Measurements from ENCODE around the gene BHLHA15.

The BHLHA15 gene

DNA sequence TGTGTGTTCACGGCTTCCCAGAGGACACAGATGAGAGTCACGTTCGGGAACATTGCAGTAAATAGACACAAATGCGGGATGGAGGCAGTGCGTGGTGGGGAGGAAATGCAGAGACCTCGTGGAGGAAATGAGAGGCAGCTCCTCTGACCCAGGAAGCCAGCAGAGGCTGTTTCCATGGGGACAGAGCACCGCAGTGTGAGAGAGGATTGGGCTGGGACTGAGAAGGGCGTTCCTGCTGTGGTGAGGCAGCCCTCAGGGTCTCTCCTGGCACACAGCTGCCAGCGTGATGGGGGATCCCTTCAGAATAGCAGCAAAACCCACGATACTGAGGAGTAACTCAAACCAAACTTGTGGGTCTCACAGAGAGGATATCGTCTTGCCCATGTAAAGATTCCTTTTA is 21.7 kb upstream of the BHLHA15 start:
- FAIRE-seq, result no peak

DNA sequence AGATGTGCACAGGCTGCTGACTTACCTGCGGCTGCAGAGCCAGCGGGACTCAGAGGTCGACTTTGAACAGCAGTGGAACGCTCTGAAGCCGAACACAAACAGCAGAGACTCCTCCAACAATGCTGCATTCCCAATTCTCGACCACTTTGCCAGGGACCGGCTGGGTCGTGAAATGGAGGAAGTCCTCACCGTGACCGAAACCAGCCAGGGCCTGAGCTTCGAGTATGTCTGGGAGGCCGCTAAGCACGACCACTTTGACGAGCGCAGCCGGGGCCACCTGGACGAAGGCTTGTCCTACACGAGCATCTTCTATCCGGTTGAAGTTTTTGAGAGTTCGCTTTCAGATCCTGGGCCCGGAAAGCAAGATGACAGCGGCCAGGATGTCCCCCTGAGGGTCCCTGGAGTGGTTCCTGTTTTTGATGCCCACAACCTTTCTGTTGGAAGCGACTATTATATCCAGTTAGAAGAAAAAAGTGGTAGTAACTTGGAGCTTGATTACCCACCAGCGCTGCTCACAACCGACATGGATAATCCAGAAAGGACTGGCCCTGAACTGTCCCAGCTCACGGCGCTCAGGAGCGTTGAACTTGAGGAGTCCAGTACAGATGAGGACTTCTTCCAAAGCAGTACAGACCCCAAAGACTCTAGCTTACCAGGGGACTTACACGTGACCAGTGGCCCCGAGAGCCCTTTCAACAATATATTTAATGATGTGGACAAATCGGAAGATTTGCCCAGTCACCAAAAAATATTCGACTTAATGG is 19.4 kb upstream of the BHLHA15 start:
- FAIRE-seq, result no peak

DNA sequence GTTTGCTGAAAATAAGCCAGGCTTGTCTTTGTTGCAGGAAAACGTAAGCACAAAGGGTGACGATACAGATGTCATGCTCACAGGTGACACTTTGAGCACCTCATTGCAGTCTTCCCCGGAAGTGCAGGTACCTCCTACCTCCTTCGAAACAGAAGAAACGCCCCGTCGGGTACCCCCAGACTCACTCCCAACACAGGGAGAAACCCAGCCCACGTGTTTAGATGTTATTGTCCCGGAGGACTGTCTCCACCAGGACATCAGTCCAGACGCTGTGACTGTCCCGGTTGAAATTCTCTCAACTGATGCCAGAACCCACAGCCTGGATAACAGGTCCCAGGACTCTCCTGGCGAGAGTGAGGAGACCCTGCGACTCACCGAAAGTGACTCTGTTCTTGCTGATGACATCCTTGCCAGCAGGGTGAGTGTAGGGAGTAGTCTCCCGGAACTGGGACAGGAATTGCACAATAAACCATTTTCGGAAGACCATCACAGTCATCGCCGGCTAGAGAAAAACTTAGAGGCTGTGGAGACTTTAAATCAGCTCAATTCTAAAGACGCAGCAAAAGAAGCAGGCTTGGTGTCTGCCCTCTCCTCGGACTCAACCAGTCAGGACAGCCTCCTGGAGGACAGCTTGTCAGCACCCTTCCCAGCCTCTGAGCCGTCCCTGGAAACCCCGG is 18.3 kb upstream of the BHLHA15 start:
- no peak for FAIRE-seq

DNA sequence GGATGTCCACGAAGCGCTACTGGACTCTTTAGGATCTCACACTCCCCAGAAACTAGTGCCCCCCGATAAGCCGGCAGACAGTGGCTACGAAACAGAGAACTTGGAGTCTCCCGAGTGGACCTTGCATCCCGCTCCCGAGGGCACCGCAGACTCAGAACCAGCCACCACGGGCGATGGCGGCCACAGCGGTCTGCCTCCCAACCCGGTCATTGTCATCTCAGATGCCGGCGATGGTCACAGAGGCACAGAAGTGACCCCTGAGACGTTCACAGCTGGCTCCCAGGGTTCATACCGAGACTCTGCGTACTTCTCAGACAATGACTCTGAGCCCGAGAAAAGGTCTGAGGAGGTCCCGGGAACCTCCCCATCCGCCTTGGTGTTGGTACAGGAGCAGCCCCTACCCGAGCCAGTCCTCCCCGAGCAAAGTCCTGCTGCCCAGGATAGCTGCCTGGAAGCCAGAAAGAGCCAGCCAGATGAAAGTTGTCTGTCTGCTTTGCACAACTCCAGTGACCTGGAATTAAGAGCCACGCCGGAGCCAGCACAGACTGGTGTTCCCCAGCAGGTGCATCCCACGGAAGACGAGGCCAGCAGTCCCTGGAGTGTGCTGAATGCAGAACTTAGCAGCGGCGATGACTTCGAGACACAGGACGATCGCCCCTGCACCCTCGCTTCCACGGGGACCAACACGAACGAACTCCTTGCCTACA is 17.6 kb upstream of the BHLHA15 start:
- FAIRE-seq, result no peak

DNA sequence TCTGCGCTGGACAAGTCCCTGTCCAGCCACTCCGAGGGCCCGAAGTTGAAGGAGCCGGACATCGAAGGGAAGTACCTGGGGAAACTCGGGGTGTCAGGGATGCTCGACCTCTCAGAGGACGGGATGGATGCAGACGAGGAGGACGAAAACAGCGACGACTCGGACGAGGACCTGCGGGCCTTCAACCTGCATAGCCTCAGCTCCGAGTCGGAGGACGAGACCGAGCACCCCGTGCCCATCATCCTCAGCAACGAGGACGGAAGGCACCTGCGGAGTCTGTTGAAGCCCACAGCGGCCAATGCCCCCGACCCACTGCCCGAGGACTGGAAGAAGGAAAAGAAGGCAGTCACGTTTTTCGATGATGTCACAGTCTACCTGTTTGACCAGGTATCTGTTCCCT is 17.1 kb upstream of the BHLHA15 start:
- FAIRE-seq, result no peak

DNA sequence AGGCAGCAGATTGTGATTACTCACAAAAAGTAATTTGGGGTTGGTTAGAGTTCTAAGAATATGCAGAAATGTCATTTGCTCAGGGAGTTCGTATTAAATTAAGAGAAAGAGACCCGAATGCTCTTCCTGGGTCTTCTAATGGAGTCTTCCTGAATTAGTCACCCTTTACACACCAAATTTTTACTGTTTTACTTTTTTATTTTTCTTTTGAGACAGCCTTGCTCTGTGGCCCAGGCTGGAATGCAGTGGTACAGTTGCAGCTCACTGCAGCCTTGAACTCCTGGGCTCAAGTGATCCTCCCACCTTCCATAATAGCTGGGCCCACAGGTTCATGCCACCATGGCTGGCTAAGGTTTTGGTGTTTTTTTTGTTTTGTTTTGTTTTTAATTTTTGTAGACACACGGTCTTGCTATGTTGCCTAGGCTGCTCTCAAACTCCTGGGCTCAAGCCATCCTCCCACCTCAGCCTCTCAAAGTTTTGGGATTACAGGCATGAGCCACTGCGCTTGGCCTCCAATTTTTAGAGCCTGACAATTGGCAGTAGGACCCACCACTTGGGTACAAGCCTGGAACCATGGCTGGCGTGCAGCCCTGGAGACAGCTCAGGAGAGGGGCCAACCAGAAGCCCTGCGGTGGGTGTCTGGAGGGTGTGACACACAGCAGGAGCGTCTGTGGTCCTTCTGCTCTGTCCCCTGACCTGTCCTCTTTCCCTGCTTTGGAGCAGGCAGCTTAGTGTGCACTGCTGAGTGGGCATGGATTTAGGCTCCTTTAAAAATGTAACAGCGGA is 16.4 kb upstream of the BHLHA15 start:
- FAIRE-seq, result no peak

DNA sequence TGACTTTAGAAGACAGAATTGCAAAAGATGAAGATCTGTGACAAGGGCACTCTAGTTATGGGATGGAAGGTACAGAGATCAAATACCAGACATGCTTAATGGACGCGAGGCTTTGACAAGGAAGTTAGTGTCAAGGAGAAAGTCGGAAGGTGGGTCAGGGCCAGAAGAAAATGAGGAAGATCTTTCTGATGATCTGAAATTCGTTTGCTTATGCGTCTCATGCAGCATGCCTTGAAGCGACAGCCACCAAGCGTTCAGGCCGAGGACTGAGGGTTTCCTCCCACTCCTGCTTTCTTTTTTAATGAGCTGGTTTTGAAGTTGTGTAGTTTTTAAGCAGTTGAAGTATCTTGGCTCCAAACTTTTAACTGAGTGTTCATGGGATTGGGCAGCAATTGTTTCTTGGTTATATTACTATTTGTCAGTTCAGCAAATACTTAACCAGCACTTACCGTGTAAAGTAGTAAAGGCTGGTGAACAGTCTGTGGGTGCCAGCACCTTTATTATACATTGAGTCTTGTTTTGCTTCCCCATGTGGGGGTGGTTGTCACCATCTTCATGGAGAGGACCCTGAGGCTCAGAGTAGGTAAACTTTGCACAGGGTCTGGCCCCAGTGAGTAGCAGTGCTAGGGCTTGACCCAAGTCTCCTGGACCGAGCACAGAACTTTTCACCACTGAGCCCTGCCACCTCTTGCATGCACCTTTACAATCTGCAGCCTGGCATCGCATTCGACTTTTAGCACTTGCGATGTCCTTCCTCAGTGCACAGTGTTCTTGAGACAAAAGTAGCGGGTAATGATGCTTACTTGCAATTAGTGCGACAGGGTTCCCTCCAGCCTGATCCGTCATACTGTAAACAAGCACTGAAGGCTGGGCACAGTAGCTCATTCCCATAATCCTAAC is 14.3 kb upstream of the BHLHA15 start:
- no peak for FAIRE-seq

DNA sequence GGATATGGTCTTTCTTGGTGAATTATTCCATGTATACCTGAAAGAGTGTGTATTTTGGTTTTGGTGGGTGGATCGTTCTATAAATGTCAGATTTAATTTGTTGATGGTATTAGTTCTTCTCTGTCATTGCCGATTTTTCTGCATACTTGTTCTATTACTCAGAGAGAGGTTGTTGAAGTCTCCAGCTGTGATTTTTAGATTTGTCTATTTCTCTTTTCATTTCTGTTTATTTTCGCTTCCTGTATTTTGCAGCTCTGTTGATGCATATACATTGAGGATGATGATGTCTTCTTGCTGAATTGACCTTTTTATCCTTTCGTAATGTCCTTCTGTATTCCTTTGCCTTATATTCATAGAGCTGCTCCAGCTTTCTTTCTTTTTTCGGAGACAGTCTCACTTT is 12.1 kb upstream of the BHLHA15 start:
- no peak for FAIRE-seq

DNA sequence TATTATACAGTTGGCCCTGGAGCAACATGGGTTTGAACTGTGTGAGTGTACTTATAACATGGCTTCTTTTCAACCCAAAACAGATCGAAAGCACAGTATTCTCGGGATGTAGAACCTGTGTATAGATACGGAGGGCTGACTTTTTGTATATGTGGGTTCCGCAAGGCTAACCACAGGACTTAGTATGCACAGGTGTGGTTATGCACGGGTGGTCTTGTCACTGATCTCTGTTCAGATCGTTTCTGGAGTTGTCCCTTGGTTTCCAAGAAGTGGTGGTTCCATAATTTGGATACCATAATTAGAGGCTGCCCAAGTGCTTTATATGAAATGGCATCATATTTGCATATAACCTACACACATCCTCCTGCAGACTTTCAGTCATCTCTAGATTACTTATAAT is 10.9 kb upstream of the BHLHA15 start:
- FAIRE-seq, result no peak

DNA sequence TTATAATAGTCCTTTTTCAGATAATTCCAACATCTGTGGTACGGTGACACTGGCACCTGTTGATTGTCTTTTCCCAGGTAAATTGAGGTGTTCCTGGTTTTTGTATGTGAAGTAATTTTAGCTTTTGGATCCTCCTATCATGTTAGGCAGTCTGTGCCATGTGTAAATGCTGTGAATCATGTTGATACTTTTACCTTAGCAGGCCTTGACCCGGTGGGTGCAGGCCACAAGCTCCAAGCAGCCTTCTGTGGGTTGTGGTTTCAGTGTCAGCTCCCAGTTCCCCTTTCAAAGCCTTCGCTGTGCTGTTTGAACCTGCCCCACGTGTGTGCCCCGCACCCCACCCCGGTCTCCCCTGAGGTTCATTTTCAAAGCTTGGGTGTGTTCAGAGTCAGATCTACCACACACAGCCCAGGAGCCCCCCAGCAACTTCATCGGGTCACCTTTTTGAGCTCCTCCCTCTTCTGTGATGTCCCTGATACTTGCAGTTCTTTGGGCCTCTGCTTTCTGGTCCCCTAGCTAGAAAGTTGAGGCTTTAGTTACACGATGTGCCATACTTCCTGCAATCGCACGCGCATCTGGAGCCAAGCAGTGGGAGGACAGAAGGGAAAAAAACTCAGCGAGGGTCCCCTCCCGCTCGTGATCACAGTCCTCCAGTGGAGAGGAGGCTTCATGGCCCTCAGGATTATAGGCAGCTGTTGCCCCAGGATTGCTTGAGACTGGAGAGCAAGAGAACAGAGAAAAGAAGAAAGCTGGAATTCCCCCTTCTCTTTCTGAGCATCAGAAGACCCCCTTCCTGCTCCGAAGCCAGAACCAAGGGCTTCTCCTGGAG is 8.7 kb upstream of the BHLHA15 start:
- no peak for FAIRE-seq

DNA sequence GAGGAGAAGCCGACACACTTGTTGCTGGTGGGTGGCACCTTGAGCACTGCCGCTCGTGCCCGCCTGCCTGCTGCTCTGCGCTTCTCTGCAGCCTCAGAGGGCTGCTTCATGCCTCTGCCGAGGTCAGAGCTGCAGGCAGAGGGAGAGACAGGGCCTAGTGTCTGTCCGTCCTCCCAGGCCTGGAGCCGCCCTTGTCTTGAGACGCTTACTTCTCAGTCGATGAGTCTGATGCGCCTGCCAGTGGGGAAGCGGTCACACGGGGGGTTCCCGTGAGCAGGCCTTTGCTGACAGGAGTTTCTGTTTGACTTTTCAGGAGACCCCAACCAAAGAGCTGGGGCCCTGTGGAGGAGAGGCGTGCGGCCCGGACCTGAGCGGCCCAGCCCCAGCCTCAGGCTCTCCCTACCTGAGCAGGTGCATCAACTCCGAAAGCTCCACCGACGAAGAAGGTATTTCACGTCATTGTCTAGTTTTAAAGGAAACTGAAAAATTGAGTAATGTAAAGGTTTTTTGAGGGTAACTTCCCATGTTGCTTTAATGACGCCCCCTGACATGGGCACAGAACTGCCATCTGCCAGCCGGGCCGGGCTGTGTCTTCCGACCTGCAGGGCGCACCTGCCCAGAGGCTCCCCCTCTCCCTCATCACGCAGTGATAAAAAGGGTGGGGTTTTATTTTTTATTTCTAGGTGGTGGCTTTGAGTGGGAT is 7.8 kb upstream of the BHLHA15 start:
- no peak for FAIRE-seq

DNA sequence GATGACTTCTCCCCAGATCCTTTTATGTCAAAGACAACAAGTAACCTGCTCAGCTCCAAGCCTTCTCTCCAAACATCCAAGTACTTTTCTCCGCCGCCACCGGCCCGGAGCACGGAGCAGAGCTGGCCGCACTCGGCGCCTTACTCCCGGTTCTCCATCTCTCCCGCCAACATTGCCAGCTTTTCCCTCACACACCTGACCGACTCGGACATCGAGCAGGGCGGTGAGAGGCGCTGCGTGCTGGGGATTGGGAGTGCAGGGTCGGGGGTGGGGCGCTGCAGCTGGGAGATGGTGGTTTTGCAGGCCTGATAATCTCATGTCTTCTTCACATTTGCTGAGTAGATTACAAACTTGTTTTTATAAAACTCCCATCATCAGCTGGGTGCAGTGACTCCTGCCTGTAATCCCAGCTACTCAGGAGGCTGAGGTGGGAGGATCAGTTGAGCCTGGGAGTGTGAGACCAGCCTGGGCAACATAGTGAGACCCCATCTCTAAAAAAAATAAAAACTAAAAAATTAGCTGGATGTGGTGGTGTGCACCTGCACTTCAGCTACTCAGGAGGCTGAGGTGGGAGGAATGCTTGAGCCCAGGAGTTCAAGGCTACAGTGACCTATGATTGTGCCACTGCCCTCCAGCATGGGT is 7.2 kb upstream of the BHLHA15 start:
- FAIRE-seq, result no peak

DNA sequence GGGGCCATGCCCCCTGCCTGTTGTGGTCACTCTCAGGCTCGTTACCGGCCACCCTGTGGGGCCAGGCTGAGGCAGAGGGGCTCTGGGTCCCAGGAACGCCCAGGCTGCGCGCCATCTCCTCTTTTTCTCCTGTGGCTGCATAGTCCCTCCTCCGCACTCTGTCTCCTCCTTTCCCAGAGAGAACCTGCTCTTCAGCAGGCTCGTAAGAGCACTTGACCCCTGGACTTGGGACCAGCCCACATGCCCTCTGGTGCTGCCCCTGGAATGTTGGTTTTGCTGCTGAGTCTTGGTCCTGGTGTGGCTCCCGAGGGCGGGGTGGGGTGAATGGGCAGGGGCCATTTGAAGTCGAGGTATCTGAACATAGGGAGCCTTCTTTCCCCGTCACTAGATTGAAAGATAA is 6.6 kb upstream of the BHLHA15 start:
- FAIRE-seq, result no peak

DNA sequence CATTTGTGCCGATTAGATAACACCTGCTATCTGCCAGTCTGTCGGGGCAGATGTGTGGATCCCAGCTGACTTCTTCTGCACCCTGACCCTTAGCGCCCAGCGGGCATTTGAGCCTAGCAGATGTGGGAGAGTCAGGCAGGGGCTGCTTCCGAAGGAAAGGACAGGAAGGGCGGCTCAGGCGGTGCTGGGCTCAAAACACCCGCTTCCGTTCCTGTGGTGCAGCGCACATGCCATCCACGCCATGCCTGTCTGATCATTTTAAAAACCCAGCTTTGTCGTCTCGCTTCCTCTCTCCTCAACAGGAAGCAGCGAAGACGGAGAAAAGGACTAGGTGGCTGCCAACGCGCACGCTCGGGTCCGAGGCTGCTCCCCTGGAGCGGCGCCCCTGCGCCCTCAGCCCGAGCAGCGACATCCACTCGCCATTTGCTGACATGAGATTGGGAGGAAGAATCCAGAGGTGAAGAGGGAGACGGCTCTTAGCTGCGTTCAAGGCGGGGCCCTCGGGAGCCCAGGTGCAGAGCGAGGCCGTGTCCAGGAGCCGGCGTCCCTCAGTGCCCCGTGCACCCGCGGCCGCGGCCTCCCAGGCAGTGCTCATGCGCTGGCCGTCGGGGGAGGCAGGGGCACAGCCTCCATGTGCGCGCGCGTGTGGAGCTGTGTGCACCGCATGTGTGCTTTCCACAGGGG is 5.9 kb upstream of the BHLHA15 start:
- no peak for FAIRE-seq

DNA sequence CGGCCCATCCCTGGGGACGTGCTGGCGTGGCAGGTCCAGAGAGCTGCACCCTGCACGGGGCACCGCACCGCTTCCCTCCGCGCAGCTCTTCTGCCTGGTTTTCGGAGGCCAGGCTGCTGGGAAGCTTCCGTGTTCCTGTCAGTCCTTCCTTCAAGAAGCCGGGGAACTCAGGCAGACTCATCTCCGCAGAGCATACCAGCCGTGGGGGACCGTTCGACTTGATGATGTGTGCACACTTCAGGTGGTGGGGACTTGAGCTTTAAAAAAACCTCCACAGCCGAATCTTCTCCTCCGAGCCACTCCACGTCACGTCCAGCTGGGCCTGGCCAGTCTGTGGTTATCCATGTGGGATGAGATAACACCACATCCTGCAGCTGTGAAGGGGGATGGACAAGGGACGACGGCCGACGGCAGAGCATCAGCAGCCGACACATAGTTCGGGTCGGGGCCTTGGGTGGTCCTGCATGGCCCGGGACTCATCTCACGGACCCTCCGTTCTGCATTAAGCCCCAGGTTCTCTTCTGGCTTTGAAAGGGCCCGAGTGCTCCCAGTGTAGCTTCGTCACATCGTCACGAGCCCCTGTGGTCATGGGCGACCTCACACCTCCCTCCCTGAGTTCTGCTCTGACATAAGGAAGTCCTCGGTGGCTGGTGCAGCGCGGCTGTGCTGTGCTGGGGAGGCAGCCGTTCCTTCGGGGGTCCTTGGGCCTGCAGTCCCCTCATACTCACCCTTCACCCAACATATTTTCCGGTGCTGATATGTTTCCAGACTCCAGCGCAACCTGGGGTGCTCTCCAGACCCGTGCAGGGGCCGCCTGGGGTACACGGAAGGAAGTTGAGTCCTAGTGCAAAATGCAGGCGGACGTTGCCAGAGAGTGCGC is 4.5 kb upstream of the BHLHA15 start:
- no peak for FAIRE-seq

DNA sequence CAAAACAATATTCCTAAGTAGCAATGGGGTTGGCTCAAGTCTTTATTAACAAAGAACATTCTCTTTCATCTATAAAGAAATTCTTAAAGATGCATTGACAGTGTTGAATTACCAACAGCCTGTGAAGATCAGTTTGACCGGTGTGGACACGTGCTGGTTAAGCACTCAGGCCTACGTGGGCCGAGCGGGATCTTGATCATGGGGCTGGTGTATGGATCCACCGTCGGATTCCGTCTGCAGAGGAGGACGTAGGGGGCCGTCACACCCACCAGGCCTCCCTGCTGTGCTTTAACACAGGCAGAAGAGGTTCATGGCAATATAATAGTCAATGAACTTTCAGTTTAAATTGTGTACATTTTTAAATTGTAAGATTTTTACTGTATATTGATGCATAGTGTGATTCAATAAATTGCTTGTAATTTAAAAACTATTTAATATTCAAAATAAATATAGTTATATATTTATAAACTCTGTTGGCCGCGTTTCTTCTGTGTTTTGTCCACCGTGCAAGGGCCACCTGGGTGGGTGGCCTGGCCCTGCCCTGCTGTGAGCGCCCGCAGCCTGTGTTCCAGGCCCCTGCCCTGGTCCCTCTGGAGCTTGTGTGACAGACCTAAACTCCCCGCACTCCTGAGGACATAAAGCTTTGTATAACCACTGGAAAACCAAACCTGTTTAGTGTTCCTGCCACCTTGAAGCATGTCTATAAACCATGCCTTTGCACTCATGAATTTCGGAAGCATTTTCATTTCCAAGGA is 1.9 kb upstream of the BHLHA15 start:
- FAIRE-seq, result no peak

DNA sequence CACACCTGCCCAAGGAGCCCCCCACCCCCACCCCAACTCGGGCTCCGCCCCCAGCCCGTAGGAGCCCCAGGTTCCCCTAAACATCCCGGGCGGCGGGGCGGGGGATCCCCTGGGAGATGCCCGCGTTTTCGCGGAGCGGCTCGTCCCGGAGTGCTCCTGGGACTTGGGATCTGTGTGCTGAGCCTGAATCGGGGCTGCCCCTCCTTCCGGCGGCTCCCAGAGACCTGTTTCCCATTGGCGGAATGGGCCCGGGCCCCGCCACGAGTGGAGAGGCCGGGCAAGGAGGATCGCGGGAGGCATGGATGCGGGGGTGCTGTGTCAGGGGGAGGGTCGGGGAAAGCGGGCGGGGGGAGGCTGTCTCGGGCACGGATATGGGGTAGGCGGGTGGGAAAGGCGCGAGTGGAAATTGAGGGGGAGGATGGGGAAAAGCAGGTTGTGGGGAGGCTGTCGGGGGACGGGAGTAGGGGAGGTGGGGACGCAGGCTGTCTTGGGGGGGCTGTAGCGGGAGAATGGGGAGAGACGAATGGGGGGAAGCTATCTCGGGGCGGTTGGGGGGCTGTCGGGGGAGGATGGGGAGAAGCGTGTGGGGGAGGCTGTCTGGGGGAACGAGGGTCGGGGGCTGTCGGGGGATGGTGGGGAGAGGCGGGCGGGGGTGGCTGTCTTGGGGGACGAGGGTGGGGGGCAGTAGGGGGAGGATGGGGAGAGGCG is 572 bp upstream of the BHLHA15 start:
- no peak for FAIRE-seq
